GM18870 (cell line): ENCODE results near the gene CCNH.

ENCODE experiments used
- ATAC-seq: cut with Tn5 transposase; IDR thresholded peaks from one replicate; pipeline ENCODE4 v1.9.1; 2021; ENCODE audit warnings: moderate library complexity; ENCODE audit not compliant: unreplicated experiment

CCNH gene

DNA sequence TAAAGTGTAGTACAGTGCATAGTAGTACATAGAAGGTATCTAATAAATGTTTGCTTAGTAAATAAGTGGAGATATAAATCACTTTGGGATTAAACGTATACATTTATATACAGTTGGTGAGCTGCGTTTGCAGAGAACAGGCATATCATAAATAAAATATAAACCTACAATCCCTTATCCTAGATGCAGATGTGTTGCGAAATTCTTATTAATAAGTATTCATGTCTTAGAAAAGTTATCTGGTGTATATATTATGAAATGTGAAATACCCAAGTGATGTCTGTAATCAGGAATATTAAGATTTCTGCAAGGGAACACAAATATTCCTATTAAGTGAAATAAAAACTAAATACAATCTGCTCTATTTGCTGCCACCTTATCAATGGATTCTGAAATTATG is 8.8 kb downstream of the CCNH start:
- no peak for ATAC-seq

DNA sequence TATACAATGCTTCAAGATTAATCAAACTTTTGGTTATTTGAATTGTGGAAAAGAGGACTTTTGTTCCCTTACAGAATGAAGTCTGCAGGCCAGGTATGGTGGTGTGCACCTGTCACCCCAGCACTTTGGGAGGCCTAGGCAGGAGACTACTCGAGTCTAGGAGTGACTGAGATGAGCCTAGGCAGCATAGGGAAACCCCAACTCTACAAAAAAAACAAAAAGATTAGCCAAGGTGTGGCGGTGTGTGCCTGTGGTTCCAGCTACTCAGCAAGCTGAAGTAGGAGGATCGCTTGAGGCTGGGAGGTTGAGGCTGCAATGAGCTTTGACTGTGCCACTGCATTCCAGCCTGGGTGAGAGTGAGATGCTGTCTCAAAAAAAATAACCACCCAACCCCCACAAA is 9.3 kb downstream of the CCNH start:
- no peak for ATAC-seq

GRCh38 chr5:87401626-87402025 is 11.1 kb downstream of the CCNH start:
- no peak for ATAC-seq

- peak; percentile 72 for ATAC-seq
These were observed 12.3 kb downstream of the CCNH start for GRCh38 chr5:87400305-87400899.

GRCh38 chr5:87399720-87400119 is 13.0 kb downstream of the CCNH start:
- no peak for ATAC-seq

DNA sequence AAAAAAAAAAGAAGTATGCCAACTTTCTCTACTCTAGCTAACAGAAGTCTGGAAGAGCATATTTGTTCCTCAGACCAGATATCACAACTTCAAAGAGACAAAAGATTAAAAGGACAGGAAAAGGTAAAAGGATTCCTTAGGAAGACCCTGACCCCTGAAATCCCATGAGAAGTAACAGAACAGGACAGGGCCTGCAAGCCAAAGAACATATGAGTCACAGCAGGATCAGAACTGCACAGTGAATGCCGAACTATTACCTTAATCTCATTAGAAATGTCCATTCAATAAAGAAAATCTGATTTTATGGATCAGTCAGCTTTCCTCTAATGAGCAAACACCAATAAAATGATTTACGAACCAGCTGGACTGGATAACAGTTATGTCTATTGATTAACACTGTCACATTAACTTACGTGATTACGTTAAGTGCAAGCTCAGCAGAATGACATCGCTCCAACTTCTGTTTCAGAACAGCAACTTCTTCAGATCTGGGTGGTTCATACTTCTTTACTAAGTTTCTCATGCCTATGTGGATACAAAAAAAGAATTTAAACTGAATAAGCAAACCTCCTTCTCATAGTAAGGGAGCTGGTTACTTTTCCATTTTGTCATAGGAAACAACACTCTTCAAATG is 13.6 kb downstream of the CCNH start:
- ATAC-seq = no peak

DNA sequence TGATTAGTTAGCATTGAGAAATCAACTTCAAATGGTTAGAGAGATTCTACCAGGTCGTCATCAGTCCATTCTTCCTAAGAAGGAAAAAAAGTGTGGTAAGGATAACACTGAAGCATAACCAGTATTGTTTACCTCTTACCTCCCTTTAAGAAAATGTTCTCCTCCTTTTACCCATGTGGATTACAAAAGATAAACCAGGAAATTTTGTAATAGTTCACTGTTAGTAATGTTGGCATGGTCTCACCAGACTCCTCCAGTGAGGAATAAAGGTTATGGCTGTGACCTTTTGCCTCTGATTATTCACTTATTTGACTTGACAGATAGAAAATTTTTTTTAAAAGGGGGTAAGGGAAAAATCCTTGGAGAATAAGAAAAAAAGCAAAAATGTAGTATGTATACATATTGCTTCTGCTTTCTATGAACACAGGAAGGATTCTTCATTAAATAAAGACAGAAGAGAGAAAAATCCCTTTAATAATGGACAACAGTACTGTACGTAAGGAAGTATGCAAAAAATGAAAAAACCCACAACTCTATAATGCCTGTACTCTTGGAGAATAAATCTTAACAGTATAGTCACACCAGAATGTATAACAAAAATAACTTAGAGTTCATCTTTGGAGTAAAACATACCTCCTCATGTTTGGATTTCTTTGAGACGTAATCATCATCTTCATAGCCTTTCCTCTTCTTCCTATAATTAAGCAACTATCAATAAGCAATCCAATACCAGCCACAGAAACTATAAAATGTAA is 18.1 kb downstream of the CCNH start:
- no peak for ATAC-seq

GRCh38 chr5:87393331-87393730 is 19.4 kb downstream of the CCNH start:
- no peak for ATAC-seq

GRCh38 chr5:87392801-87393200 is 19.9 kb downstream of the CCNH start:
- ATAC-seq = no peak

DNA sequence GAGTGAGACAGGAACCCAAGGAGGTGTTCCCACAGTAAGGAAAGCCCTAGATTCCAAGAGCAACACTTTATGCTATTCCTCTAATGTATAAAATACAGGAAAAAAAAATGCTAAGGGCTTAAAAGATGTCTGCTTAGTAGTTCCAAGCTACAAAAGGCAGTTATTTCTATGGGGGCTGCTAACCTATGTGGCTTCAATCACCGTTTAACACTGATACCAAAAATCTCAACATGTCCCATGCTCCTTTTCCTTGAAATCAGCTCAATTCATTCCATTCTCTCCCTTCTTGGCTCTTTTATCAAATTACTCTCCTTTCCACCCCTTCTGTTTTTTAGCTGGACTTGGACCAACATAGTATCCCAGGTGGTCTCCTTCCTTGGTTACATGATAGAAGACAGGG is 20.6 kb downstream of the CCNH start:
- ATAC-seq = no peak

DNA sequence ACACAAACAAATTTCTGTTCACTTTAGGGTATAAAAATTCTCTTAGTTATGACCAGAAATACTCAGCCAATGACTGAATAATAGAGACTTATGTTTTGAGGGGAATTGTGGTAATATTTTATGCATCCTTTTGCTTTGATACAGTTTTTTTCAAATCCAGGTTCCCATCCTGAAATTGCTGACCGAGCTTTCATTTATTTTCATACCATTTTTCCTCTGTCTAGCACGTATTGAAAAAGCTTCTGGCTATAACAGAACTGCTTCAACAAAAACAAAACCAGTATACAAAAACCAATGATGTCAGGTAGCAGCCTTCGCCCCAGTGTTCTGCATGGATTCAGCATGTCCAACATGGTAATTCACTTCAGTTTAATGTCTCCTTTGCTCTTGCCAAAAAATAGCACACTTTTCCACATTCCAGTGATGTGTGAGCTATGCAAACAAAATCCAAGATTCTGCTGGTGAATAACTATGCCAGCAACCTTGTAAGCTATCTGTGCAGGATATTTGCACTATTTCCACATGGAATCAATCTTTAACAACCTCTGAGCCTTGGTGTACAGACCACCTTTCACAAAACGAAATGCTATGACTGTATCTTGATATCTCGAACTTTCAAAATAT is 22.0 kb downstream of the CCNH start:
- ATAC-seq = no peak

GRCh38 chr5:87390075-87390474 is 22.7 kb downstream of the CCNH start:
- no peak for ATAC-seq

DNA sequence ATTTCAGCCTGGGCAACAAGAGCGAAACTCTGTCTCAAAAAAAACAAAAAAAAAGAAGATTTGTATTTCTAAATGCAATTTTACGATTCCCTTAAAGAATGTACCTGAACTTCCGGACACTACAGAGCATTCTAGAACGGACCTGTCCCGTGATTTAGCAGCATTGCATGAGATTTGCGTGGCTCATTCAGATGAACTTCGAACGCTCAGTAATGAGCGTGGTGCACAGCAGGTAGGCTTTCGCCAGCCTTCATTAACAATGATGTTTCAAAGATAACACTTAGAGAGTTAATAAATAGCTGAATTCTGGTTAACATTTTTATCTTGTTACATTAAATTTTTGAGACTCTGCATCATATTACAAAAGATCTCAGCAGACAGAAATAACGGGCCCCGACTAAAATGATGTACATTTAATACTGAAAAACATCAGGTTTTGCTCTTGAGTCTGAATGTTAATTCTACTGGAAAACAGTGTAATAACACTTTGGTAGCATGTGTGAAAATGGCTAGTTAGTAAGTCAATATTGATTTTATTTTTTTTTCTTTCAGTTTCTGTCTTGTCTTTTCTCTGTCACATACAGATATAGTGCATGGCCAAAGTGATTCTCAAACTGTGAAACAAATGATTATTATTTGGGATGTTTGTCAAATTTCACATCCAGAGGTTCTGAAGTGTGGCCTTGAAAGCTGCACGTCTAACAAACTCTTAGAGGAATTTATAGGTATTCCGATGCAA is 23.3 kb downstream of the CCNH start:
- ATAC-seq = no peak

GRCh38 chr5:87388129-87388528 is 24.6 kb downstream of the CCNH start:
- no peak for ATAC-seq

- no peak for ATAC-seq
These were observed 26.9 kb downstream of the CCNH start for GRCh38 chr5:87385802-87386201.

GRCh38 chr5:87383216-87383615 is 29.5 kb downstream of the CCNH start:
- ATAC-seq = no peak

DNA sequence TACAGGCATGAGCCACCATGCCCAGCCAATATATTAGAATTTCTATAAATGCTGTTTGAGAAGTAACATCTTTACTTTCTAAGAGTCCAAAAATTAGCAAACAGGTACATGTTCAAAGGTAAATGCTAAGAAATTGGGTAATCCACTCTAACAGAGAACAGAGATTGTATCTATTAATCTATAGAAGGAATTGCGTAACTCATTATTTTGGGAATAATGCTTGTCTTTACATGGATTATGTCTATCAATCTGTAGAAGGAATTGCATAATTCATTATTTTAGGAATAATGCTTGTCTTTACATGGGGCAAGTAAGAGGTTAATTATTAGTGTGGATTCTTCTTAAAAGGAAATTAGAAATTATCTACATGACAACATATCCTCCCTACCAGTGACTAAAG is 30.5 kb downstream of the CCNH start:
- no peak for ATAC-seq

DNA sequence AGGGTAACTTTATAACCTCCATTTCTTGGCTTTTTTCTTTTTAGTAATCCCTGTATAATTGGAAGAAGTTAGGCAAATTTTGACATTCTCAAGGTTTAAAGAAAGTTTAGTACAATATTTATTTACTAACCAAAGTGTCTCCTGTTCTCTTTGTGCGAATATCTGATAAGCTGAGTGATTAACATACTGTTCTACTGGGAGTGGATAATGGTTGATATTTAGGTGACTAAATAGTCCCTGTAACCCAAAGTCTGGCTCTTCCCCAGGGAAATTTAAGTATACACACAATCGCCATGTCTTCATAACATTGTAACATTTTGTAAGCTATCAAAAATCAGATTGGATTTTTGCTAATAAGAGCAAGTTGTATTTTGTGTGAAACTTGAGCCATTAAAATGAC is 40.0 kb downstream of the CCNH start:
- no peak for ATAC-seq

- ATAC-seq = no peak
These were observed 43.3 kb downstream of the CCNH start for GRCh38 chr5:87369431-87369830.

DNA sequence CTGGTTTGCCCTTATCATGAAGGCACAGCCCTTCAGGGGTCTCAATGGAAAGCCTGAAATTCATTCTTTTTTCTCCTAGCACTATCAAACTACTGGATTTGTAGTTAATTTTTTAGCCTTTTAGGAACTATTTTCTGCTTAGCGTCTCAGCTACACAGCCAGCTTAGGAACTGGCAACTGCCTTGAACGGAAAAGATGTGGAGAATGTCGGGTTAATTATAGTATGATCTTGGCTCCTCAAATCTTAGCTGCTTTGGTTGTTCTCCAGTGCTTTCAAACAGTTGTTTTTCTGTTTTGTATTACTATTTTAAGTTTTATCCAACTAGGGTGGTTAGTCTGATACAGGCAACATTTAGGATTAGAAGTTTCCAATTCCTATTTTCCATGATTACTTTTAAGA is 44.1 kb downstream of the CCNH start:
- no peak for ATAC-seq

GRCh38 chr5:87367243-87367642 is 45.5 kb downstream of the CCNH start:
- ATAC-seq = no peak
